Suppressor macrophage treated with lipopolysaccharide for 4 hours (primary cell): ENCODE results near the gene OSM.
A peak's percentile ranks its signal among the peaks of the same experiment; 100 is the strongest.

ENCODE experiments used
- DNase-seq: peaks from one replicate; pipeline ENCODE4 v3.0.0-alpha.2; 2020

OSM gene

DNA sequence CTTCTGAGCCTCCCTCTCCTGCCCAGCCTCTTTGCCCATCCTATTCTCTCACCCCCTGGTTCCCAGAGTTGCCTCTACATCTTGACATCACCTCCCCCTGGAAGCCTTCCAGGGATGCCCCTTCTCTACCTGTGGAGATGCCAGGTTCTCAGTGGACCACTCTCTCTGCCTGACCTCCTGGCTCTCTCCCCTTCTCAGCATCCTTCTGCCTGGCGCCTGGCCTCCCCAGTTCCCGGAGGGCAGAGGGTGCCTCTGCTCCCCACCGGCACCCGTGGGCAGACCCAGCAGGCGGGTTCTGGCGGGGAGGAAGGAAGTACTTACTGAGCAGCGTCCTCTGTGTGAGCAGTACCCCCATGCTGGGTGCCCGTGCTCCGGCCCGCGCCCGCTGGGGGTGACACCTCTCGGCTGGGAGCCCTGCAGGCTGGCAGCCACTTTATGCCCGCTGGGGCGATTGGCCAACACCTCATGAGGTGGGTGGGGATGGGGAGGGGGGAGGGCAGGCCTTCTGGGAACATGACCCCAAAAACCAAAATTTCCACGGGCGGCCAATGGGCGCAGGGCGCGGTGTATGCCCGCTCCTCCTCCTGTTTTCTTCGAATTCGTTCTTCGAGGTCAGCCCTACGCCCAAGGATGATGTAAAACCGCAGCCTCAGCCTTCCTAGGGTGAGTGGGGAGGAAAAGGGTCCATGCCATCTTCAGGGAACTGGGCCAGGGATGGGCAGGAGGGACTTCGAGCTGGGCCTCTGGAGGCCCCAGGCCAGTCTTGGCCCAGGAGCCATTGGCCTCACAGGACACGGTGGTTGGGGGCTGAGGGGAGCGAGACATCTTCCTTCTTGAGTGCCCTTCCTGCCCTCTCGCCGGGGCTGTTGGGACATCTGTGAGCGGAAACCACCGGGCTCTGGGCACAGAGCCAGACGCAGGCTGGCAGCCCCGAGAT is at the start of gene OSM:
Gene OSM, minus strand, starts transcription at position 407 of the 937 bp plus-strand sequence. Its CDS starts 52 bp downstream, at position 355.
- DNase-seq: peak; percentile 85

DNA sequence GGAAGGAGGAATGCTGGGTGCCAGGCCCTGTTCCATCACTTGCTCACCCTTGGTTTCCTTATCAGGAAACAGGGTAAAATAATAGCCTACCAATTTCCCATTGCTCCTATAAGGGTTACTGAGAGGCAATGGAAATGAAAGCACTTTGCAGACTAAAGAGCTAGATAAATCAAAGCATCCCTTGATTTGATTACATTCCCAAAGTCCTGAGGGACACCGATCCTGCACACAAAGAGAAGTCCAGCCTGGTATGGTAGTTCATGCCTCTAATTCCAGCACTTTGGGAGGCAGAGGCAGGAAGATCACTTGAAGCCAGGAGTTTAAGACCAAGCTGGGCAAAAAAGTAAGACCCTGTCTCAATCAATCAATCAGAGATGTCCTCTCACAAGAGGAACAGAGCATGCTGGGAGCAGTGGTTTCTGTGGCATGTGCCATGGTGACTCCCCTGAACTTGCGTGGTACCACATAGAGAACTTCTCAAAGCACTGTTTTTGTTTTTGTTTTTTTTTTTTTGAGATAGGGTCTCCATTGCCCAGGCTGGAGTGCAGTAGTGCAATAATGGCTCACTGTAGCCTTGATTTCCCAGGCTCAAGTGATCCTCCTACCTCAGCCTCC is 49.4 kb upstream of the OSM start:
- DNase-seq: no peak

DNA sequence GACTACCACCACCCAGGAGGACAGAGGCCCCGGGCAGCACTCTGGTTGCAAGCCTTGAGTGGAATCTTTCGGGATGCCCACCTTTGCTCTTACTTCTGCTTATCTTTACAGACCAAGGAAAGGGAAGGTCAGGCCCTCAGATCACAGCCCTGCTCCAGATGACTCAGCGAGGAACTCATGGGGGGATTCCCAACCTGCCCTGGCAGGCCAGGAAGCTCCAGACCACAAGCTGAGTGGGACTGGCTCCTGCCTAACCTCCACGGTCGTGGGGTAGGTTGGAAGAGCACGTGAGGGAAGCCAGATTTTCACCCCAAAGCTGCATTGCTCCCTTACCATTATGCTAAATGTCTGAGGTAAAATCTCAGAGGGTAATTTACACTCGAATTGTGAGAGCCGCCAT is 48.3 kb upstream of the OSM start:
- DNase-seq: peak; percentile 64

DNA sequence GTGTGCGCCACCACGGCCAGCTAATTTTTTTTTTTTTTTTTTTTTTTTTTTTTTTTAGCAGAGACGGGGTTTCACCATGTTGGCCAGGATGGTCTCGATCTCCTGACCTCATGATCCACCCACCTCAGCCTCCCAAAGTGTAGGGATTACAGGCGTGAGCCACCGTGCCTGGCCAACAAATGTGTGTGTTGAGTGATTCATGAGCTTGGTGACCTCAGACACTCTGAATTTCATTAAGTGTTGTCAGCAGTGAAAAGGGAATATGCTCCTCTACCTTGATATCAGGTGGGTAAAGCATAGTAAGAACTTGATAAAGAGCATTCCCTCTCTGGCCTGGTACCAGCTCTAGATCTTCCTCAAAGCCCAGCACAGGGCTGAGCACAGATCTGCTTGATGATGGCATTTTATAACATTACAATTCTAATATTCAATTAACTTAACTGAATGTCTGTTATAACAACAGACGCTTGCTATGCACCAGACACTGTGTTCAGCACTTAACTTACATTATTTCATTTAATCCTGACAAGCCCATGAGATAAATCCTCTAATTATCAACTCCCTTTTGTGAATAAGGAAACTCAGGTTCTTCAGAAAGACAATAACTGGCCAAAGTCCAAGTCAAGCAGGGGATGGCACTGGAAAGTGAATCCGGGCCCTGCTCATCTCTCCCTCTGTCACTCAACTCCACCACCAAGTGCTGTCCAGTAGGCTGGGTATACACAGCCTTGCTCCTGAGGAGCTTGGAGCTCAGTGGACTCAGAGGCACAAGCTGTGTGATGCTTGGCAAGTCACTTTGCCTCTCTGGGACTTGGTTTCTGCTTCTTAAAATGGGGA is 47.1 kb upstream of the OSM start:
- no peak for DNase-seq

DNA sequence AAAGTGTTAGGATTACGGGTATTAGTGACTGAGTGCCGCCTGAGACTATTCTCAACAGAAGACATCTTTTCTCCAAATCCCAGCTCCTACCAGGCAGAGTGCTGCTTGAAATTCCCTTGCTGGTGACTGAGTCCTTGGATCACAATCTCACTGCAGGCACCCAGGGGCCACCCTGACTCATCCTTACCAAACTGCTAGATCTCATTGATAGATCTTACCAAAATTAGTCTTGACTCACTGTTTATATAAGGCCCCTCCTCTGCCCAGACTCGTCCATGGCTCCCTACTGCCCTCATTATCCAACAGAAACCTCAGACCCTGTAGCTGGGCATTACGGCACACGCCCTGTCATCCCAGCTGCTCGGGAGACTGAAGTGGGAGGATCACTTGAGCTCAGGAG is 45.4 kb upstream of the OSM start:
- DNase-seq: no peak

DNA sequence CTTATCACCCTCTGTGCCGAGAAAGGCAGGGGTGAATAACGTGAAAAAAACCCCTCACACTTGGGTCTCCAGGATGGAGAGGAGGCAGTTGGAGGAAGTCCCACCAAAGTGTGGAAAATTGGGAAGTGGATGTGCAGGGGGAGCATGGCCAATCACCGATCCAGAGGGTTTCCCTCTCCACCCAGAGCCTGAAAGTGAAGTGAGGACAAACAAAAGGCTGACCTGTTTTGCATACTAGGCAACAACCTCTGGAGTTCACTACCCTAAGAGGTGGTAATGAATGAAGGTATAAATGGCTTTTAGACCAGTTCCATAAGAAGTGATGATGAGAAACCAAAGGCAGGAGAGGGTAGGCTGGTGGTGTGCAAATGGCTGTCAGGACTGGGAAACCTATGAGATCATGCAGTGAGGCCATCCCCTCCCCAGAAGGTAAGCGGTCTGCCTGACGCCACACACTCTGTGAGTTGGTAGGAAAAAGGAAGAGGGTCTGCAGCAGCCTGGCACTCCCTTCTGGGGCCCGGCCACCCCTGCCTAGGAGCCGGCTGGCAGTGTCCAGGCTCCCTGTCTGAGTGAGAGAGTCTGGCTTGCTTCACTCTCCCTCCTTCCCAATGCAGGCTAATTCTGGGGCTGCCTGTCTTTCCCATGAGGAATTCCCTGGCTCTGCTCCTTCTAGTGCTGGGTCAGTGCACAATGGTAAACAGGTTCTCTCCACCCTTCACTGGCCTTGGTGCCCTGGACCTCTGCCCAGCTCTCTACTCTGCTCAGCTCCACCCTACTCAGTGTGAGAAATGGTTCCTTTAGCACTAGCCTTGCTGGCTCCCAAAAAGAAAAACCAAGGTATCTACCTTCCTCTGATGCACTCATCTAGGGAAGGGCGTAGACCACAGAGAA is 44.5 kb upstream of the OSM start:
- no peak for DNase-seq

DNA sequence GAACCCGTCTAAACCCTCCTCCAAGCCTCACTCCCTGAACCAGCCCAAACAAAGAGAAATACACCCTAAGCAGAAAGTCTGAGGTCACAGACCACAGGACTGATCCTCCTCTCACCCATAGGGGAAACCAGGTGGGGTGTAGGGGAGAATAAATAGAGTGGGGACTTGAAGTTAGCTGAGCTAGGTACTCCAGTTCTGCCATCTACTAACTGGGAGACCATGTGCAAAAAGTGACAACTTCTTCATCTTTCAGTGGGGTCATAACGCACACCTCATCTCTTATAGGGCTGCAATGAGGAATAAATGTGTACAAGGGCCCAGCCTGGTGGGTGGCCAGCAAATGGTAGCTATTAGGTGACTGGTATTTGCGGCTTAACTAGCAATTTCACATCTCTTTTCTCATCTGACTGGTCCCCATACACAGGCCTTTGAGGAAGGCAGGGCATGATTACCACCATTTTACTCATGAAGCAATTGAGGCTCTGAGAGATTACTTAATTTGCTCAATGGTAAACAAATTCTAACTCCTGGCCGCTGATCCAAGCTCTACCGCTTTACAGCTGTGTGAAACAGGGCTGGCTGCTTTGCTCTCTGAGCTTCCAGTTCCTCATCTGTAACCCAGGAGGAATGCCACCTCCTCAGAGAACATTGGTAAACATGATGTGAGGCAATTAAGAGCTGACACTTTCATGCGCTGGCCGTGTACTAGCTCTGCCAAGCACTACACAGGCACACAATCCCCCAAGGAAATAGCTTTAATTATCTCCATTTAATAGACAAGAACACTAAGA is 43.5 kb upstream of the OSM start:
- peak; percentile 84 for DNase-seq

DNA sequence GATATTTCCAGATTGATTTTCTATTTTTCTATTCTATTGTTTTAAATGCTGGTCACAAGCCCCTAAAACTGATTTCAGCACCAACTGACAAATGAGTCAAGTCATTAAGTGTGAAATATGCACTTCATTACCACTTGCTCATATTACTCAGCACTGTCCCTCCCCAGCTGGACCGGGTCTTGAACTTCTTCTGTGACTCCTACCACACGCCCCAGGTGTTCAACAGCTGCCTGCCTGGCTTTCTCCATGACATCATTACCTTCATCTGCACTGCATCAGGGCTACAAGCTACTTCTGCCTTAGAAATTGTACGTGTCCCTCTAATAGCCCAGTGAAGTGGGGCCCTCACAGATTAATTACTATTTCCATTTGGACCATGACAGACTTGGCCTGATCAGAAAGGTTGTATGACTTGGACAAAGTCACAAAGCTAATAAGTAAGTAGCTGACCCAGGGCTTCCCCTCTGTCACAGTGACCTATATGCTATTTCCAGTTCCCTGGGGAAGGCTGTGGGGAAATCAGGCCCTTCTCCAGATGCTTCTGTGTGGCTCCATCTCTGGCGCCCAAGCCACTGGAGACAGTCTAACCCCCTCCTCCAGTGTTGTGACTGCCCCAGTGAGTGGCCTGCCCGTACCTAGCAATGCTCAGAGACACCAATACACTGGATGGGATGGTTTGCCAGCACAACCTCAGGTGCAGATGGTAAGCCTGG is 42.0 kb upstream of the OSM start:
- DNase-seq: no peak

DNA sequence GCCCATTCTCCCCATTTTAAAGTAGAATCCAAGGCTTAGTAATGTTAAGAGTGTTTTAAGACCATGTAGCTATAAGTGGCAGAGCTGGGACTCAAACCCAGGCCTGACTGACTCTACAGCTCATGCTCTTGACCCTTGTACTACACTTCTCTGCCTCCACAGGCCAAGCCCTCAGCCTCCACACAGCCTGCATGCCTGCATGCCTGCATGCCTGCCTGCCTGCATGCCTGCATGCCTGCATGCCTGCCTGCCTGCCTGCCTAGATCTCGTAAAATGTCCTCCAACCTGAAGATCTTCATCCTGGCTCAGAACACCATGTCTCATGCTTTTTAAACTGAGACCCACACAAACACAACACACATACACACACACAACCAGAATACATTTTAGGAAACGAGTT is 41.4 kb upstream of the OSM start:
- no peak for DNase-seq

DNA sequence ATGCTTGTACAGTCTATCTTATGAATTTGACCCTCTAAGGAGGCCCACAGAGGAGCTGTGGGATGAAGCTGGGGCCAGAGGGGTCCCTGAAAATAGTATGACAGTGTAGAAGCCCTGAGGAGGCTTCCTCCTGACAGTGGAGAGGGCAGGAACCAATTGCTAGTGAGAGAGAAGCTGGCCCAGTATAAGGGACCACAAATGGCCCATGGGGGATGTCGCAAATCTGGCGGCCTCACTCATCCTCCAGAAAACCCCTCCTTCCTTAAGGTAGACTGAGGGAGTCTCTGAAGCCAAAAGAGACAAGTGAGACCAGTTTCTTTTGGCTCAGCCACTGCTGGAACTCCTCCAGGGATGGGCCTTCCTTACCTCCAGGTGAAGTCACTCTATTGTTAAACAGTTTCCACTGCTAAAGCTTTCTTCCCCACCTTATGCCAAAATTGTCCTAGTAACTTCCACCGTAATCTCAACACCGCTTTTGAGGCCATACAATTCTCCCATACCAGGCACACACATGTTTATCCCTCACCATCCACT is 40.5 kb upstream of the OSM start:
- DNase-seq: no peak

DNA sequence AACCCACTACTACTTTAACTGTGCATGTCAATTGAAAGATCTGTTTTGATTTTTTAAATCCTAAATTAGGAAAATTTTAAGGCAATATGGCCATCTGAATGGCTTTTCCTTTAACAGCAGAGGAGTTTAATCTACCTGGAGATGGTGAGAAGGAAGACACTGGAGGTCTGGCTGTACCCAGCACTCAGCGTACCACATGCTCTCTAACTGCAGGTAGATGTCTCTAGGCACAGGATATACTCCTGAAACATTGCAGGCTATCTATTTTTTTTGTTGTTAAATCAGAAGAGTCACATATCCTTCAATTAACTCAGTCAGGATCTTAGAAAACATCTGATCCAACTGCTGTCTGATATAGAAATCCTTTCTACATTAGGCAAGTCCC is 40.0 kb upstream of the OSM start:
- no peak for DNase-seq

DNA sequence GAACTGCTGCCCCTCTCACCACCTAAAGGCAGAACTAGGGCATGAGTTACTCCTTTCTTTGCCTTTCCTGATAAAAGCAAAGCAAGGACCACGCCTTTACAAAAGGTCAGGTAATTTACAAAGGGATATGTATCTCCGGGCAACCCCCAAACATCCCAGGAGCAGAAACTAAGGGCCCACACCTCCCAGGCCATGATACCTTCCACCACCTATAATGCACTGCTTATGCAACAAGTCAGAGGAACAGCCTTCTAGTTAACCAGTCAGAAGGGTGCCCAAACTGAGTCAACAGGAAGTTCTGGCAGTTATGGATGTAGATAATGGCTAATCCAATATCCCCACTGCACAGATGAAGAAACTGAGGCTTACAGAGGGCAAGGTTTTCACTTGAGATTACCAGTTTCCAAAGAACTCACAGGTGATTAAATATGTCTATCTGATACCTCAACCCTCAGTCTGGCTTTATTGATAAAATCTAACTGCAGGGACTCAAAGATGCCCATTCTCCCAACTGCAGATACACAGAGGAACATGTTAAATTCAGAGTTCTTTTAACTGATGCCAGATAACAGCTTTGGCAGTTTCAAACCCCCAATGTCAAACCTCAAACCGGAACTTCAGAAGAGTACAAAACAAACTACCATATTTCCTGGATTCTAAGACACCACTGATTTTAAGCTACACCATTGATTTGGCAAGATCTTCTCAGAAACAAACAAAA is 39.4 kb upstream of the OSM start:
- no peak for DNase-seq

DNA sequence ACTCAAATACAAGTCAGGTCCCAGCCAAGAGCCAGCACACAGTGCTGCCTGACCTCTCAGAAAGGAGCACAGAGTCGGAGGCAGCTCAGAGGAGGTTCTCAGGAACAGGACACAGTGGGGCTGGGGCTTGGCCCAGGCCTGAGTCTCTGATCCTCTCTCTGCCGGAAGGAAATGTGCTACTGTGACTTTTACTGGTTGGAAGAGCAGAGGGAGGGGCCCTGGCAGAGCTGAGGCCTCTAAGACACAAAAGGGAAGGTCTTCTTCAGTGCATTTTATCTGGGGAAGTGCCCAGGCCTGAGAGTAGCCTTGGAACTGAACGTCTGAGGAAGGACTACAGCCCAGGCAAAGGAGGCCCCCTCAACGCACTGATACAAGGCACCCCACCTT is 38.9 kb upstream of the OSM start:
- peak; percentile 58 for DNase-seq

DNA sequence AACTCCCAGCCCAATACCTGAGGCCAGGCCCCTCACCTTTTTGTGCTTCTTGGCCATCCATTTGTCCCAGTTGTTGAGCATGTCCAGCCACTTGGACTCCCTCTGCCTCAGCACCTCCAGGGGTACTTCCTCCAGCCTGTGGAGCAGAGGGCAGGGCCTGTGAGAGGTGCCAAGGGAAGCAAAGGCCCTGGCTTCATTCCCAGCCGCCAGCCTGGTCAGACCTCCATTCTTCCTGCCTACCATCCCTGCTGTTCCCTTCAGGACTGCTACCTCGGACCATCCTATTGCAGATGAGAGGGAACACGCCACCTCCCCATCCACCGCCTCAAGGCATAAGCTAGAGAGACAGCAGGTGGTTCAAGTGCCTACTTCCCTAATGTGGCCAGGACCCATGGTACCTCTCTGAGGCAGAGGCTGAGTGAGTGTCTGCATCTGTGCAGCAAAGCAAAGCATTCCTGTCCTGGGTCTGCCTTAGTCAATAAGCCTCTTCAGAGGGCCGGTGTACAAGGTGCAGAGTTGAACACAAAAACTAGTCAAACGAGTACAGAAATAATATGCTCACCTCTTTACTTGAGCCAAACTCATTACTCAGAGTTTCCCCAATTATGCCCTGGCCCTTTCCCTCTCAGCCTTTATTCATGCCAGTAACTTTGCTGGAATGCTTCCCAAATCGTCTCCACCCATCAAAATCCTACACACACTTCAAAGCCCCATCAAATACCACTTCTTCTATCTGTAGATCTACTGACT is 38.0 kb upstream of the OSM start:
- no peak for DNase-seq

DNA sequence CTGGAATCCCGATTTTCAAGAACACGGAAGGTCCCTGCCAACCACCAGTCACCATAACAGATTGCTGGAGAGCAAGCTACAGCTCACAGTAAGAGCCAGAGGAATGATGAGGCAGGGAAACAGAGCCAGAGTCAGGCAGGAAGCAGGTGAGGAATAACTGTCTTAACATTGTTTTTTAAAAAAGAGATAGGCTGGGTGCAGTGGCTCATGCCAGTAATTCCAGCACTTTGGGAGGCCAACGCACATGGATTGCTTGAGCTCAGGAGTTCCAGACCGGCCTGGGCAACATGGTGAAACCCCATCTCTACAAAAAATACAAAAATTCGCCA is 36.1 kb upstream of the OSM start:
- DNase-seq: no peak

DNA sequence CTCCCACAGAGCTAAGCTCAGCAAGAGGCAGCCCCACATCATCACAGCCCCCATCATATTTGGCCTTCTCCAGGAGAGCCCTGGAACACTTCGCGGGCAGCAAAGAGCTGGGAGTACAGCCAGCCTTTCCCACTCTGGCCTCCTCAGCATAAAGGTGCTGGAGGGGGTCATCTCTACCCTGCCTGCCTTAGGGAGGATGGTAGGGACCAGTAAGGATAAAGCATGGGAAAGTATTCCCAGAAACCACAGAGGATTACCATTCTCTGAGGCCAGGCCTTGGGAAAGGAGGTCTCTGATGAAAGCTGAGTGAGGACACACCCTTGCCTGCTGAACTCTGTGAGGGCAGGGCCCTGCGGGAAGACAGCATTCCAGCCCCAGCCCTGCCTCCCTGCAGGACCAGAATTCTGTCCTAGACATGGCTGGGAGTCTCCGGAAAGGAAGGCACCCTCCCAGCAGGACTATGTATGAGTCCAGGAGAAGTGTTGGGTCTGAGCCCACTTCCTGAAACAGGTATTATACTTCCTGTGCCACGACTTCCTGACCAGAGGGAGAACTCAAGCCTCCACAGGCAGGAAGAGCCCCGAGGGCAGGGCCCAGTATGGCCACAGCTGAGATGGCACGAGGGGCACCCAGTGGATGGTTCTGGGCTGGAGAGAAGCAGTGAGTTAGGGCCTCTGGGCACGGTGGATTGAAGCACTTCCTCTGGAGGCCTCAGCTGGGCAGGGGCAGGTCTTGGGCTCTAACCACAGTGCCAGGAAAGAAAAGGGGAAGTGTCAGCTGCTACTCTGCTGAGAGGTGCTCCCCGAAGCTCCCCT is 35.6 kb upstream of the OSM start:
- peak; percentile 79 for DNase-seq

DNA sequence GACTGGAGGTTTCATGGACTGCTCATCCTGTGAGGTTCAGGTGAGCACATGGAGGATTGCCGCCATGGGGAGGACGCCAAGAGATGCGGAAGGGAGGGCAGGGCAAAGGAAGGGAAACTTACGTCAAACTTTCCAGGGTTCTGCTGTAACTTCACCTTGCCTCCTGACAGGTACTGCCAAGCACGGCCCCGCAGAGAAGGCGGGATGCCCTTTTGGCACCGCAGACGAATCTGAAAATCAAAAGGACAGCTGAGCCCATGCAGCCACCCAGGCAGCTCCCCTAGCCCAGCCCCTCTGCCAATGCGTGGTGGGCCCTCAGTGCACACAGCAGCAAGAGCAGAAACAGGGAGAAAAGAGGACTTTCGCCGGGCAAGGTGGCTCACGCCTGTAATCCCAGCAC is 32.7 kb upstream of the OSM start:
- no peak for DNase-seq

DNA sequence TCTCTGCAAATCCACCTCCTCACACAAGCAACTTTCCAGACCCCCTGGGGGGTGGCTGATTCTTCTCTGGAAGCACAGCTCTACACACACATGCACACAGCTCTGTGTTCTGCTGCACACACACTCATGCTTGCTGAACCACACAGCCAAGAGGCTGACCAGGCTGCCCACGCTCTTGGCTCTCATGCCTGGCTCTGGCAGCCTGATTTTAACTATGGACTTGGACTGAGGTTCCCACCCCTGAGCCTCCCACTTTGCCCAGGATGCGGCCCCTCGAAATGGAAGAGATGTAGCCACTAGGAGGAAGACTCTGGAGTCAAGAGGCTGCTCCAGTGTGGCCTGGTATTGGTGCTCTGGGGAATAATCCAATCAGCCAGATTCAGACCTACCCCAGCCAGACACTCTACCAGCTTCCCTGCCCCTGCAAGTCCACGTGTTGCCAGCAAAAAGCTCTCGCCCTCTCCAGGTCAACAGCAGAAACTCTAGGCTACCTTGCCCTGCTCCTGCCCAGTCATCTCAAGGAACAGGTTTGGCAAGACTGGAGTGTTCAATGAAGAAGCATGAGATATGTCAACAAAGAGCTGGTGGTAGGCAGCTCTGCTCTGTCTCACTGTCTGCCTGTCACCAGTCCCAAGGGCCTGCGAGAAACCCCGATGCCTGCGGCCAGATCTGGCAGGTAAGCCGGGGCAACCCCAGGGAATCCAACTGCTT is 31.5 kb upstream of the OSM start:
- DNase-seq: no peak
